ENCODE measurements around the gene AMBN. TPM values are rescaled to one million over a fixed set of nuclear protein-coding genes. Genes with fewer than 3 reads are reported as not detected.
"Not testable (repeated sequence)": the region's sequence is repeated elsewhere in the genome, so short reads cannot be mapped to it uniquely, and the experiment has no call there.

AMBN gene
- total and polyA plus RNA-seq, 10 donors = not detected

DNA sequence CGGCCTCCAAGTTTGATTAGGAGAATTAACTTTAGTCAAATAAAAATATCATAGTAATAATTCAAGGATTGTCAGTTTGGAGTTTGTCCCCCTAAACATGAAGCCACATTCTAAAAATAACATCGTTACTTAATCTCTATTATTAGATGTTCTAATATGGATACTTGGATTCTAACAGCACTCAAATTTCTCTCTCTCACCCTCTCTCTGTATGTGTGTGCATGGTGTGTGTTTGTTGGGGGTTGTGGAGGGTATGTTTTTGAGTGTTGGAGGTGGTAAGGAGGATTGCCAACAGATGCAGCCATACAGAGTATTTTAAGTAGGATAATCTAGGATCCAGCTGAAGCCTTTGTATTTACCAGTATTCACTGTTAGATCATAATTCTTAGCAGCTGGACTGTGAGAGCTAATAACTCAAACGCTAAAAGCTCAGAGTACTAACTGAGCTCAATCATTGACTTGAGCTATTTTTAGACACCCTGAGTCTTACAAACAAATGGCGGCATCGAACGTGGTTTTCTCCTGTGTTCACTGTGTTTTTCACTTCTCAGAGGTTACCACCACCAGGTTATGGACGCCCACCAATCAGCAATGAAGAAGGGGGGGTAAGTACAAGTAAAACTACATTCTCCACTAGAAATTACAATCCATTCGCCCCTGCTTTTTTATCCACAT, 45.3 kb downstream of the AMBN start:
- peak overlapping the region in 3 of 8 donors; percentile 9 to 47 (median 27) for H3K27ac ChIP-seq
- intact Hi-C loops (cut with DNase I; ENCODE audit: low total_unique reads) = no loop called here
- no peaks in the 10 kb centered on the region for H3K27me3 ChIP-seq (replicated peaks in 1 of 7)
- no peaks in the 10 kb centered on the region for H3K4me1 ChIP-seq
- no peak for TF ChIP-seq POLR2A (IDR thresholded peaks at IDR 0.05)
- TF ChIP-seq, protein P1, sequence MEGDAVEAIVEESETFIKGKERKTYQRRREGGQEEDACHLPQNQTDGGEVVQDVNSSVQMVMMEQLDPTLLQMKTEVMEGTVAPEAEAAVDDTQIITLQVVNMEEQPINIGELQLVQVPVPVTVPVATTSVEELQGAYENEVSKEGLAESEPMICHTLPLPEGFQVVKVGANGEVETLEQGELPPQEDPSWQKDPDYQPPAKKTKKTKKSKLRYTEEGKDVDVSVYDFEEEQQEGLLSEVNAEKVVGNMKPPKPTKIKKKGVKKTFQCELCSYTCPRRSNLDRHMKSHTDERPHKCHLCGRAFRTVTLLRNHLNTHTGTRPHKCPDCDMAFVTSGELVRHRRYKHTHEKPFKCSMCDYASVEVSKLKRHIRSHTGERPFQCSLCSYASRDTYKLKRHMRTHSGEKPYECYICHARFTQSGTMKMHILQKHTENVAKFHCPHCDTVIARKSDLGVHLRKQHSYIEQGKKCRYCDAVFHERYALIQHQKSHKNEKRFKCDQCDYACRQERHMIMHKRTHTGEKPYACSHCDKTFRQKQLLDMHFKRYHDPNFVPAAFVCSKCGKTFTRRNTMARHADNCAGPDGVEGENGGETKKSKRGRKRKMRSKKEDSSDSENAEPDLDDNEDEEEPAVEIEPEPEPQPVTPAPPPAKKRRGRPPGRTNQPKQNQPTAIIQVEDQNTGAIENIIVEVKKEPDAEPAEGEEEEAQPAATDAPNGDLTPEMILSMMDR (IDR thresholded peaks at IDR 0.05 in 8 of 11, conservative IDR thresholded peaks at IDR 0.05 in 3 of 11) = no peak
- no peak for TF ChIP-seq POLR2AphosphoS5 (IDR thresholded peaks at IDR 0.05)
- no peaks in the 10 kb centered on the region for H3K36me3 ChIP-seq
- H3K4me3 ChIP-seq = no peak overlapping the region
- no peaks in the 10 kb centered on the region for H3K9me3 ChIP-seq
- 50 to 54% (median 51%) methylated on average over 8 of the region's 8 CpGs for WGBS, 5 donors
- DNase-seq = no peak

DNA sequence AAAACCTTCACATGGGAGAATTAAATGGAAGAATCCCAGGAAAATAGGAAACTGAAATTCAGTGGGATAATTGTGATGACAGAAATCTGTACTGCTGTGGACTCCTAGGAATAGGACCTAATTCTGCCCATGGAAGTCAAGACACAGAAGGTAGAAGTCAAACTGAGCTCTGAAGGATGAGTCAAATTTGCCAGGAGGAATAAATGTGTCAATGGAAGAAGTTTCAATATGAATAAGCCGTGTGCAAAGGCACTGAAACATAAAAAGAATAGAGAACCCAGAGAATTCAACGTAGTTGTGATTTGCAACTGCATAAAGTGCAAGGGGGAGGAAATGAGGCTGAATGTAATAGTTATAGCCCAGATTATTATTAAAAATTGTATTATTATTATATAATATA, 48.1 kb downstream of the AMBN start:
- WGBS, 5 donors = 65 to 76% (median 74%) methylated on average over 2 of the region's 2 CpGs

DNA sequence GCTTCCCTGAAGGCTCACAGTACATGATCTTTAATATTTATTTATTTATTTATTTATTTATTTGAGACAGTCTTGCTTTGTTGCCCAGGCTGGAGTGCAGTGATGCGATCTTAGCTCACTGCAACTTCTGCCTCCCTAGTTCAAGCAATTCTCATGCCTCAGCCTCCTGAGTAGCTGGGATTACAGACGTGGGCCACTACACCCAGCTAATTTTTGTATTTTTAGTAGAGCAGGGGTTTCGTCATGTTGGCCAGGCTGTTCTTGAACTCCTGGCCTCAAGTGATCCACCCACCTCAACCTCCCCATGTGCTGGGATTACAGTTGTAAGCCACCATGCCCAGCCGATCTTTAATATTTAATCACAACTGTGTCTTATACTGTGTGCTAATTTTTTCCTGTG, 58.7 kb downstream of the AMBN start:
- not testable (repeated sequence) for H3K9me3 ChIP-seq
- WGBS, 5 donors = 78 to 92% (median 83%) methylated on average over 4 of the region's 4 CpGs

More for the DNA sequence above, 48.1 kb downstream of the AMBN start:
- no peak overlapping the region for H3K4me3 ChIP-seq
- intact Hi-C loops (cut with DNase I; ENCODE audit: low total_unique reads) = no loop called here
- H3K27ac ChIP-seq = no peak overlapping the region
- H3K9me3 ChIP-seq = no peaks in the 10 kb centered on the region
- H3K4me1 ChIP-seq = no peaks in the 10 kb centered on the region
- DNase-seq = no peak
- H3K27me3 ChIP-seq (replicated peaks in 1 of 7) = no peaks in the 10 kb centered on the region
- TF ChIP-seq, protein P1 (IDR thresholded peaks at IDR 0.05 in 8 of 11, conservative IDR thresholded peaks at IDR 0.05 in 3 of 11) = no peak
- TF ChIP-seq POLR2AphosphoS5 (IDR thresholded peaks at IDR 0.05) = no peak
- TF ChIP-seq POLR2A (IDR thresholded peaks at IDR 0.05) = no peak
- H3K36me3 ChIP-seq = no peaks in the 10 kb centered on the region

DNA sequence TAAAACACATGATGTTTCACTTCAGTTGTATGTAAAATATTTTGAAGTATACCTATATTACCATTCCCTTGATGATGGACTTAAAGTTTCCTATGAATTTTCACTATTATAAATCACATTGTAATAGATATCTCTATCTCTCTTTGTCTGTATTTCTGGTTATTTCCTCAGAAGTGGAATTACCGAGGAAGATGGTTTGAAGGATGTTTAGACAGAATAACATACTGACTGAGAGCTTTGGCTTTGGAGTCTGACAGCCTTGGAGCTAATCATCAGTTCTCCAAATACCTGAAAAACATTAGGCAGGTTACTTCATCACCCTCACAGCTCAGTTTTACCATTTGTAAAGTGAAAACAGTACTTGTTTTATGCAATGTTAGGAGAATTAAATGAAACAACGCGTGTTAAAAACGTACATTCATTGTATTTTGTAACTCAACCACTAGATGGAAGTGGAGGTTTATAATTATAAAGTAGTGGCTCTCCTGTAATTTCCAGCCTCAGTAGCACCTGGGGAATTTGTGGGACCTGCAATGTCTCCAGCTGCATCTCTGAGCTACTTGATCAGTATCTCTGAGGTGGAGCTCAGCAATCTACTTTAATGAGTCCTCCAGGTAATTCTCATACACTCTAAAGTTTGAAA, 59.9 kb downstream of the AMBN start:
- H3K4me1 ChIP-seq = peaks cover 0 to 7% (median 0%) of the 10 kb centered on the region in 6 donors
- H3K36me3 ChIP-seq = no peaks in the 10 kb centered on the region
- H3K27ac ChIP-seq = no peak overlapping the region
- 12 to 20% (median 14%) methylated on average over 4 of the region's 4 CpGs for WGBS, 5 donors
- DNase-seq = no peak
- intact Hi-C loops (cut with DNase I; ENCODE audit: low total_unique reads) = no loop called here
- TF ChIP-seq, protein P1 (IDR thresholded peaks at IDR 0.05 in 8 of 11, conservative IDR thresholded peaks at IDR 0.05 in 3 of 11) = peak; percentile 6 to 59 (median 47)
- TF ChIP-seq POLR2AphosphoS5 (IDR thresholded peaks at IDR 0.05) = no peak
- H3K27me3 ChIP-seq (replicated peaks in 1 of 7) = no peaks in the 10 kb centered on the region
- H3K9me3 ChIP-seq = no peaks in the 10 kb centered on the region
- H3K4me3 ChIP-seq = no peak overlapping the region

More for the DNA sequence above, 58.7 kb downstream of the AMBN start:
- H3K36me3 ChIP-seq; H3K4me3 ChIP-seq; H3K4me1 ChIP-seq; H3K27ac ChIP-seq; H3K27me3 ChIP-seq (replicated peaks in 1 of 7); DNase-seq; intact Hi-C loops (cut with DNase I; ENCODE audit: low total_unique reads): not testable (repeated sequence)
